HG03442 (cell line): ENCODE results near the gene TUBGCP2.

Experiments
- ATAC-seq: cut with Tn5 transposase; IDR thresholded peaks from one replicate; pipeline ENCODE4 v1.9.1; 2021; ENCODE audit warnings: mild to moderate bottlenecking, moderate library complexity; ENCODE audit not compliant: unreplicated experiment

TUBGCP2 gene

DNA sequence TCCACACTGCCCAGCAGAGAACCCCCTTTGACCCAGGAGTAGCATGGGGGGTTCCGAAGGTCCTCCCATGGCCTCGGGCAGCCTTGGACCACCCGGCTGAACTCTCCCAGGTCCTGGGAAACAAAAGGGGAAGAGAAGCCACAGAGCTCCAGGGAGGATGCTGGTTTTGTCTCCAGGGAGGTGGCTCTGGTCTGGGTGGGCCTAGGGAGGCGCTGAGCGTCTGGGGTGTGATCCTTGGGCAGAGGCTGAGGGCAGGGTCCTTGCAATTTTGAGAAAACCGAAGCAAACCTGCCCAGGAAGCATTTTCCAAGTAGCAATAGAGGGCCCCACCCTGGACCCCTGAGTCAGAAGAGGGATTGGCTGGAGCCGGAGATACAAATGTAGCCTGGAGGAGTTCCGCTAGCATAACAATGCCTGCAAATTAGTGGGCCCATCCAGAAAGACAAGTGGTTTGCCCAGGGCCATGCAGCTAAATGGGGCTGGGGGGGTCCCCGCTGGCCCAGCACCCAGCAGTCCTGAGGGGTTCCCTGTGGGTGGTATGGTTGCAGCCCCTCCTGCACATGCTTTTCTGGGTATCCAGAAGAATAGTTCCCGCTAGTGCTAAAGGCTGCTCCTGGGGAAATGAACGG lies 76.6 kb downstream of the TUBGCP2 start:
- no peak for ATAC-seq

- ATAC-seq = no peak
These were observed 77.3 kb downstream of the TUBGCP2 start for GRCh38 chr10:133231244-133231945.

- no peak for ATAC-seq
These were observed 78.1 kb downstream of the TUBGCP2 start for GRCh38 chr10:133230387-133231195.

DNA sequence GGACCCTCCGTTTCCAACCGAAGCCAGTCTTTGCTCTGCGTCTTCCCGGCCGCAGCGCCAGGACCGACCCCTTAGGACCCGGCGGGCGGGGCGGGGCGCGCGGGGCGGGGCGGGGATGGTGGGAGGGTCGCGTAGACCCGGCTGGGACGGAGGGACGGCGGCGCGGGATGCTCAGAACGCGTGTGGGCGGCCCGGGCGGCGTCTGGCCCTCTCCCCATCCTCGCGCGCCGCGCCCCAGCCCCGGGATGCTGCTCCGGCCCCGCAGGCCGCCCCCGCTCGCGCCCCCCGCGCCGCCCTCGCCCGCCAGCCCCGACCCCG lies 78.7 kb downstream of the TUBGCP2 start, which contains the start of gene UTF1:
UTF1 (plus strand) TSS at position 174 of the 318 bp plus-strand sequence; CDS start at position 246, 72 bp downstream.
- ATAC-seq = no peak

DNA sequence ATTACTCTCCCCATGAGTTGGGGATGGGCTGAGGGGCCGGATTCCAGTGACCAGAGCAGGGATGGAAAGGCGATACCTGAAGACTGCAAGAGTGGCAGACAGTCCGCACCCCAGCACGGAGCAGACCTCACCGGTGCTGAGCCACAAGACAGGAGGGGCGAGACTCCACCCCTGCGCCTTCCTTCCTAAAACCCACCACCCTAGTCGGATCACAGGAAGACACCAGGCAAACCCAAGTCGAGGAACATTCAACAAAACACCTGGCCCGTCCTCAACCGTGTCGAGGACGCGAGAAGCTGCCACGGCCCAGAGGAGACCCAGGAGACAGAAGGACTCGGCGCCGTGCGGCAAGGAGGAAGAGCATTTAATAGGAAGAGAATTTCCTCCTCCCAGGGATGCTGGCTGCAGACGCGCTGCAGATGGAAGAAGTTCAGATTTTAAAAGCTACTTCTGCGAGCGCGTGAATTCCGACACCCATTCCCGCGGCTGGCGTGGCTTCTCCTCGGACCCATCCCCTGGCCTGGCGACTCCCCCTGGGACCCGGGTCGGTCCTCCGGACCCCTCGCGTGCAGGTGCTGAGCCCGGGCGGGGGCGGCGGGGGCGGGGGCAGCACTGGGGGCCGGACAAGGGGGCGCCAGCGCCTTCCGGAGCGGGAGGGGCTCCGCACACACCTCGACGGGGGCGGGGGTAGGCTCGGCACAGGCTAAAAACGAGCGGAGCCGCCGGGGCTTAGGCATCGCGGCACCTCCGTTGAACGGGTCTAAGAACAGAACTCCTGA lies 79.2 kb downstream of the TUBGCP2 start:
- no peak for ATAC-seq
